ENCODE measurements around the gene FGR.
A peak's percentile ranks its signal among the peaks of the same experiment; 100 is the strongest.

Gene FGR

DNA sequence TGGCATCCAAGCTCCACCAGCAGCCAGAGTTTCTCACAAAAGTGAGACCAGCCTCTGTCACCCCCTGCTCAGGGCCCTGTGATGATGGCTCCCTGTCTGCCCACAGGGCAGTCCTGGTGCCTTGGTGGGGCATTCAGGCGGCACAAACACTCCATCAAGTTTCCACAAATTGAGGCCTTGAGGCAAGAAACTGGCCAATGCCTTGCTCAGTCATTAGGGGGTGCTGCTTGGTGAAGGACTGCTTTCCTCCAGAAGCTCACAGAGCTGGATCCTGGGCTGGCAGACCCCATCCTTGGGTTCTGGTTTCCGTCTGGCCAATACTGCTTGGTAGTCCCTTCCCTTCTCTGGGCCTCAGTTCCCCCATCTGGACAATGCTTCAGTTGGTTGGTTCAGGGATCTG is 18.5 kb downstream of the FGR start:
- no peak for DNase-seq (ENCODE audit: low read depth, low spot score)

DNA sequence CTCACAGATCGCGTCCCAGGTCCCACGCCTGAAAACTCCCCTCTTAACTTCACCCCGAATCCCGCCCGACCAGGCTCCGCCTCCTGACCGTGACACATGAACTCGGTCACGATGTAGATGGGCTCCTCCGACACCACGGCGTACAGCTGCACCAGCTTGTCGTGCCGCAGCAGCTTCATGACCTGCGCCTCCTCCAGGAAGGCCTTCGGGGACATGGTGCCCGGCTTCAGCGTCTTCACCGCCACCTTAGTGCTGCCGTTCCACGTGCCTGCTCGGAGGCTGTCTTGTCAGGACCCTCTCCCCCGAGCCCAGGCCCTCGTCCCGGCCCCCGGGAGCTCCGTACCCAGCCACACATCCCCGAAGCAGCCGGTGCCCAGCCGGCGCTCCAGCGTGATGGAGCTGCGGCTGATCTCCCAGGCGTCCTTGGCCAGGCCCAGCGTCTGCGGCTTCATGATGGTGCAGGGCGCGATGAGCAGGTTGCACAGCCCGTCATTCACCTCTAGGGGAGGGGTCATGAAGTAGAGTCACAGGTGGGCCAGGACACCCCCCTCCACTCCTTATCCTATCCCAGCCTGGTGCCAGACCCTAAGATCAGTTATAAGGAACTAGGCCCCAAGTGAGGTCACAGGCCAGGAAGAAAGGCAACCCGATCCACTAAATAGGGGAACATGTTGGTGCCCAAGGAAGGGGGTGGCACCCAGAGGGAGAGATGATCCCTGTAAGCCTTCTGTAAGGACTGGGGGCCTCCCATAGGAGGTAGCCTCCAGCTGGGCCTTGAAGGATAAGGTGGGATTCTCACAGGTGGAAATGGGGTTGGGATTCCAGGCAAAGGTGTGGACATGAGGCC is 19.4 kb downstream of the FGR start:
- DNase-seq (ENCODE audit: low read depth, low spot score): no peak

DNA sequence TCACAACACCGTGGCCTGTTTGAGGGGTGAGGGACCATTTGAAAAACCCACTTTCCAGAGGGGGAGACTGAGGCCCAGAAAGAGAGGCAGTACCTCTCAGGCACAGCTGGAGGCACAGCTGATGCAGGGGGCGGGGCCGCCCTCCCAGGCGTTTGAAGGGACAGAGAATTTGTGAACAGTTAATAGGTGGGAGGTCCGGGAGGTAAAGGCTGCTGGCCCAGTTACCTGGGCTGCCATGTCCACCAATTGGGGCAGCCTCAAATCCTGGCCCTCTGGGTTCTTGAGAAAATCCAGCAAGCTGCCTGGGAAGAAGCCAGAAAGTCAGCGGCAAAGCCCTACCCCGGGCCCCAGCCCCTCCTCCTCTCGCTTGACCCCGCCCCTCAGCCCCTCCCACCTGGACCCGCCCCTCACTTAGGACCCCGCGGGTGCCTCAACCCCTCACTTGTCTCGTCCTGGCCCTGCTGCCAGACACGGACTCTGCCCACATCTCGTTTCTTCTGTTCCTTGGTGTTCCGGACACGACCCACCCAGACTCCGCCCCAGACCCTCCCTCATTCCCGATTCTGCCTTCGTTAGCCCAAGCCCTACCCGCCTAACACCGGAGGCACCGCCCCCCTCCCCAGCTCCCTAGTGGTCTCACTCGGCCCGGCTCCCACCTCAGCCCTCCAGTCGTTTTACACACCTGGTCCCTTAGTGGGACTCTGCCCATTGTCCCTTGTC is 20.2 kb downstream of the FGR start:
- peak; percentile 48 for DNase-seq (ENCODE audit: low read depth, low spot score)

DNA sequence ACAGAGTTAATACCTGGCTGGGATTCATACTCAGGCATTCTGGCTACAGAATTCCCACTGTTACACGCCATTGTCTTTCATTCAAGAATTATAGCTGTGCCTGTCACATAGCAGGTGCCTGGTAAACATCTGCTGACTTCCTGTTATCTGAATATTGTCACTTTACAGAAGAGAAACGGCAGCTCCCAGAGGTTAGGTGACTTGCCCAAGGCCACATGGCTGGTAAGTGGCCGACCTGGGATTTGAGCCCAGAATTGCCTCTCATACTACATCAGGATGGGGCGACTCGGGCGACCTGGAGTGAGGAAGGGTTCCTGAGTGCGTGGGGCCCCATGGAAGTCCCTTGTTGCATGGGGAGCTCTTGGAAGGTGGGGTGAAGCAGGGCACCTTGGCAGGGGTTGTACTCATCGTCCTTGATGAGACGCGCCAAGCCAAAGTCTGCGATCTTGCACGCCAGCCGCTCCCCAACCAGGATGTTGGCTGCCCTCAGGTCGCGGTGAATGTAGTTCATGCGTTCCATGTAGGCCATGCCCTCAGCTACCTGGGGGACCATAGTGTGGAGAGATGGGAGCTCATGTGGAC is 20.9 kb downstream of the FGR start:
- no peak for DNase-seq (ENCODE audit: low read depth, low spot score)

DNA sequence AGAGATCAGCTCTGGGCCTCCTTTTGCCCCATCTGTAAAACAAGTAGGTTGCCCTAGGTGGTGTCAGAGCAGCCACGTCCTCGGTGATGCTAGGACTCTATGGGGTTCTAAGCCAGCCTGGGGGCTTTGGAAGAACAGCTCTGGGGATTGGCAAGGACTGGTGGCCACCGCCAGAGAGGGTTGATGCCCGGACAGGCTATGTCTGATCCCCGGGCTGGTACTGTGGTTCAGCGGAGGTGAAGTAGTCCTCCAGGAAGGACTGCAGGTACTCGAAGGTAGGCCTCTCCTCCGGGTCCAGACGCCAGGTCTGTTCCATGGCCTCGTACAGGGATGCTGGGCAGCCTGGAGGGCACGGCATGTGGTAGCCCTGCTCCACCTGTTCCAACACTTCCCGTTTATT is 22.3 kb downstream of the FGR start:
- no peak for DNase-seq (ENCODE audit: low read depth, low spot score)

DNA sequence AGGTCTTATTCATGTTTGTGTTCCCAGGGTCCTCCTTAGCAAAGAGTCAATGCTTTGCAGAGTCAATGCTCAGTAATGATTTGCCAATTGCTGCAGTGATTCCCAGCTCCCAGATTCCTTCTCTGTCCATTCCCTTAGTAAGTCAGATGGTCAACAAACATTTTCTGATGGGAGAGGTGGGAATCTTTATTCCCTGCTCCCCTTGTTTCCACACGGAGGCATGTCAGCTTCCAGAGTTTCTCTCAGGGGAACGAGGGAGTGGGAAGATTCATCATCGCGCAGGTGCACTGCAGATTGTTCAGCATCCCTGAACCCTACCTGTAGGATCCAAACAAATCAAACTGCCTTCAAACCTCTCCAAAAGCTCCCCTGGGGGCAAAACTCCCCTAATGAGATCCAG is 23.5 kb downstream of the FGR start:
- no peak for DNase-seq (ENCODE audit: low read depth, low spot score)

DNA sequence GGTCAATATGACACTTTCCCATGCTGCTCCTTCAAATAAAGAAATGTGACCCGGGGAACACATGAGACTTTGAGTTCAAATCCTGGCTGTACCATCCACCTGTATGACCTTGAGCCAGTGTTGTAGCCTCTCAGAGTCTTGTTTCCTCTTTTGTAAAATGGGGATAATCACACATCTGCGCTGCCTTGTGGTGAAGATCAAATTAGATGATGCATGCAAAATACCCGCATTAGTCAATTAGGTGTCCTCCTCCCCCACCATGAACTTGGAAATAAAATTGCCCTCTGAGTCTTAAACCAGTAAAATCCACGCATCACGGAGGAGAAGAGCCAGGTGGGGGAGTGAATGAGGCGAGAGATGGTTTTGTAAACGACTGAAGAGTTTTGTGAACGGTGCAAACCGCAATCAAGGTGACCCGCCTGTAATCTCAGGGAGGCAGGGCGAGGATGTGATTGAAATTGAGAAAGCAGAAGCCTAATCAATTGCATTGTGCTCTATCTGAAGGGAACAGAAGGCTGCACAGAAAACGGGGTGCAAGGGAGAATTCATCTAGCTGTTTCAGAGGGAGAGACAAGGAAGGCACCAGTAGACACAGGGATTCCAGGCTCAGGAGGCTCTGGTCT is 25.3 kb downstream of the FGR start:
- DNase-seq (ENCODE audit: low read depth, low spot score): no peak

DNA sequence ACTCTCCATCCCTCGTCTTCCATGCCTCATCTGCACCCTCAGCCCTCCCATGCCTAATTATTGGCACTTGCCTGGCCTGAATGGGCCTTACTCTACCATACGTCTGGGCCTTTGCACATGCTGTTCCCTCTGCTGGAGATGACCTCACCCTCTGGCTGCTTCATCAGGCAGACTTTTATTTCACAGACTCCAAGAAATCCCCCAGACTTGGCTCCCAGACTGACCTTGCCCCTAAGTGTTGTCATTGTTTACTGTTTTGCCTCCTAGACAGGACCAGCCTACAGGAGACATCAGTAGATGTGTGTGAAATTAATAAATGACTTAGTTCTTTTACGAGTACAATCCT is 25.8 kb downstream of the FGR start:
- DNase-seq (ENCODE audit: low read depth, low spot score): peak; percentile 22

DNA sequence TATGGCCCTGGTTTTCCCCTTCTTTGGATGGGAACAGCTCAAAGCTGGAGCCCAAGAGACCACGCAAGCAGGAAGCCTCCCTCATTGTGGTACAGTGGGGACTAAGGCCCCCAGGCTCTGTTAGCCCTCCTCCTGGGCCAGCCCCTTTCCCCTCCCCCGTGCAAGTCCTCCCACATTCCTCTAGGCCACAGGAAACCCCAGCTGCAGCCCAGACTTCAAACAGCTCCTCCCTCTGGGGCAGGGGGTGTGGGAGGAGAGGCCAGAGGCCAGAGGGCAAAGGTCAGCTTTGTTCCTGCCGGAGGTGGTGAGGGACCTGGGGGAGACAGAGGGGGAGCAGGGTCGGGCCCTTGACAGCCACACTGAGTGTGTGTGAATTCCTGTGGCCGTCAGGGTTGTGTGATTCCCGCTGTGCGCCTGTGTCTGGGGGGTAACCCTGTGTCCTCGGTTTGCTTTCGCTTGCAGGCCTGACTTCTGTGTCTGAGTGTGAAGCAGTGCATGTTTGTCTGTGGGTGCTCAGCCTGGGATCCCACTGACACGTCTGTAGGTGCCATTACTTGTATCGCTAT is 27.7 kb downstream of the FGR start:
- peak; percentile 97 for DNase-seq (ENCODE audit: low read depth, low spot score)

DNA sequence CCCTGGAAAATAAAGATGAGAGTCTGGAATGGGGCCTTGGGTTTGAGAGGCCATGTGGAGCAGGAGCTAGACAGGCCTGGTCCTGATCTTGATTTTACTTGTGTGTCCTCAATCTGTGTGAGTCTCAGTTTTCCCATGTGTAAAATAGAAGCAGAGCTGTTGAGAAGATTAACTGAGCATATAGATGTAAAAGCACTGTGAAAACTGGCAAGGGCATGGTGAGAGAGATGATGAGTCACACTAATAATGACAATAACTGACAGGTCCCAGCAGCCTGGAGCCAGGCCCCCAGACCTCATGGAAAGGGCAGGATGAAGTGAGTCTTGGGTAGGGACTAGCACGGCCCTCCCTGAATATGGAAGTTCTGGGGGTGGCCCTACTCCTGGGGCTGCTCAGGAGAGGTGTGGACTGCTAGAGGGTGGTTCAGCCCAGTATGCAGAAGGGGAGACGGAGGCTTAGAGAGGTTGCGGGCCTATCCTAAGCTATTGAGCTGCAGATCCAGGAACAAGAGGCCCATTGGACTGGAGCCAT is 28.2 kb downstream of the FGR start:
- no peak for DNase-seq (ENCODE audit: low read depth, low spot score)

DNA sequence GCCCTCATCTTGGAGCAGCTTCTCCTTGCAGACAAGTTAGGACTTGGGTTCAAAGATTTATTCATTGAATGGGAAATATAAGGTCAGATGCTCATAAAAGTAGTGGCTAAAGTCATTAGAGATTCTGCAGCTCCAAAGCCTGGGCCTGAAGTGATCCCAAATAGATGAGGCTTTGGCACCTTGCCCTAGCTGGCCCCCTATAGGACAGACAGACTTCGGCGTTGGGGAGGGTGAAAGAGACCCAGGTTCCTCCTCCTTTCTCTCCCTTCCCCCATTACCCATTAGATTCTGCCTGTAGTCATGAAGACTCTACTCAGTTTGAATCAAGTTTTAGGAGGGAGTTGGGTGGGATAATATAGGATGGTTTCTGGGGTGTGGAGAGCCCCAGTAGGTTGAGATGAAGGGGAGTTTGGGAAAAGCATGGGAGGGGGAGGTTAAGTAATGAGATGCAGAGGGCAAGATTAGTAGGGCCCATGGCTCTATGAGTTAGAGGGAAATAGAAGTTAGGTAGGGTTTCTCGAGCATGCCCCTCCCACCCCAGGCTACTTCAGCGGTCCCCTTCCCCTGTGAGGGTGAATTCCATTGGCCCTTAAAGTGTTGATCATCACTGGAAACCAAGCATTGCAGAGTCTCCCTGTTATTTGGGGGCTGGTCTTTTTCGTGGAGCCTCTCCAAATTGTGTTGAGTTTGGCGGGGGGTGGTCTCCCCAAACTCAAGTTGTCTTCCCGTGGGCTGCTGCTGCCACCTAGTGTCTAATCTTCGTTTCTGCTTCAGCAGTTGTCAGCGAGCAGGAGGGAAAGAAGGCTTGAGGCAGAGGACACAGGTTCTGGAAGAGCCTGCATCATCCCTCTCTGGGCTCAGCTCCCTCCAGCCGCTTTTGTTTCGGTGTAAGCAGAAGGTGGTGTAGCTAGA is 28.9 kb downstream of the FGR start:
- peak; percentile 89 for DNase-seq (ENCODE audit: low read depth, low spot score)

DNA sequence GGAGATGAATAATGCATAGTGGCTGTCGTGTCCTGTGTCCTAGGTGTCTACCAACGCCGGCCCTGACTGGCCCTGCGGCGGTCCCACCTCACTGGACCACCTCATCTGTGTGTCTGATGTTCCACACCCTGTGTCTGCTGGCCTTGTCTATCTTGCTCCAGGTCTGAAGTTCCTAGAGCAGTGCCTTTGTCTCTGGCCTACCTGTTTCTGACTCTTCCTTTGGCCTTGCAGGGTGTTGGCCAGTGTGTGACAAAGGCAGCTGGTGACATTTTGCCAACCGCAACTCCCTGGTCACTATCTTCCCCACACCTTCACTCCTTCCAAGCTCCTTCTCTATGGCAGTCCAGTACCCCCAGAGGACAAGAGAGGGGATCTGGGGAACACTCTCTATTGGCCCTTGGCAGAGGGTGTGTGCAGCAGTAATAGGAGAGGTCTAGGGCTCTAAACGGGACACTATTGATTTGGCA is 29.7 kb downstream of the FGR start:
- DNase-seq (ENCODE audit: low read depth, low spot score): no peak

DNA sequence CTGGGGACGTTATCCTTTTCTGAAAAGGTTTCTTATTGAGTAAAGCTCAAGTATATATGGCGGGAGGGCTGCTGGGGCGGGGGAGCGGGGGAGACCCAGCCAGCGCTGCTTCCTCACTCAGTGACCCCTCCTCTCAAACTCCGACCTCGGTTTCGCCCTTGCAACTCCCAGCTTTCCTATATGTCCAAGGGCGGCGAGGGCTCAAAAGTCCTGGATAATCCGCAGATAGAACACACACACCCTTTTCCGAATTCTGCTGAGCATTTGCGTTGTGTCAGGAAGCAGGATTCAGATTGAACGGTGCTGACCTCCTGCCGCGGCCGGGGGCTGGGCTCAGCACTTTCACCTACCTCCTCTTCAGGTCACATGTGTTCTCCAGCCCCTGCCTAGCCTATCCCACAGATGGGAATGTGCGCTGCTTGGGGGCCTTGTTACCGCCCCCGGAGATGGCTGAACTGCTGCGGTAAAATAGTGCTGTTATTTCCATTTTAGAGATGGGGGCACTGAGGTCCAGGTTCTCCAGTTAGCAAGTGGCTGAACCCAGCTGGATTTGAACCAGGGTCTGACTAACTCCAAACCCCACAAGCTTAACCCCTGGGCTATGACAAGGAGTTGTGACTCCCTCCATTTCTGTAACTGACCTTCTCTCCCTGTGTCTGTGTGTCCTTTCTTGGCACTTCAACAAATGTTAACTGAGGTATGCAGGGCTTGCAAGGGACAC is 30.2 kb downstream of the FGR start:
- peak; percentile 82 for DNase-seq (ENCODE audit: low read depth, low spot score)

DNA sequence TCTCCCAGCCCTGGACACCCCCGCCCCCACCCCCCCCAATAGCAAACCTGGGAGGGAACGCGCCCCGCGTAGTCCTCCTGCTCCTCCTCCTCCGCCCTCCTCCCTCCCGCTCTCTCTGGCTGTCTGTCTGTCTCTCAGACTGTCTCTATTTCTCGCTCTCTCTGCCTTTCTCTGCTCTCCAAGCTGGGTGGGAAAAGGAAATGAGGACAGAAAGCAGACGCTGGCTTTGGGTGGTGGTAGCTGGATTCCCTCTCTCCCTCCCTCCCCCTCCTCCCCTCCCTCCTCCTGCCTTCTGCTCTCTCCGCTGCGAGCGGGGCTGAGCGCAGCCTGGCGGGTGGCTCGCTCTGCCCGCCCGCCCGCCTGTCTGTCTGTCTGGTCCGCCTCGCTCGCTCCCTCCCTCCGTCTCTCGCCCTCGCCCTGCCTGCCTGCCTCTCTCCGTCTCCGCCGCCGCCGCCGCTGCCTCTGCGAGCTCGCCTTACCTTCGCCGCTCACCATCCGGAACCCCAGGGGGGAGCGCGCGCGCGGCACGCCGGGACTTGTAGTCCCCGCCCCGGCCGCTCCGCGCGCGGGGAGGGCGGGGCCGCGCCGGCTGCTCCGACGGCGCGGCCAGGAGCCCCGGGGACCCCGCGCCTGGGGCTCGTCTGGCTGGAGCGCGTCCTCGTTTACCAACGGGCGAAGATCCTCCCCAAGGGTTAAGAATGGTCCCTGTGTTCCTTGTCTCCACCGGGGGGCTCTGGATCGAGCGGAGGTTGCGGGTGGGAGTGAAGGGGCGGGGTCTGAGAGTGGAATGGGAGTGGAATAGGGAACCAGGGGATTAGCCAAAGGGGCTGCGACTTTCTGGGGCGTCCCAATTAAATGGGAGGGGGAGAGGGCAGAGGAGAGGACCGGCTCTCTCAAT is 31.1 kb downstream of the FGR start, which contains the start of gene AHDC1:
Gene AHDC1 (minus strand): TSS at position 464 of the 898 bp plus-strand sequence. CDS start 52,029 bp downstream, outside the sequence.
- peak; percentile 91 for DNase-seq (ENCODE audit: low read depth, low spot score)

DNA sequence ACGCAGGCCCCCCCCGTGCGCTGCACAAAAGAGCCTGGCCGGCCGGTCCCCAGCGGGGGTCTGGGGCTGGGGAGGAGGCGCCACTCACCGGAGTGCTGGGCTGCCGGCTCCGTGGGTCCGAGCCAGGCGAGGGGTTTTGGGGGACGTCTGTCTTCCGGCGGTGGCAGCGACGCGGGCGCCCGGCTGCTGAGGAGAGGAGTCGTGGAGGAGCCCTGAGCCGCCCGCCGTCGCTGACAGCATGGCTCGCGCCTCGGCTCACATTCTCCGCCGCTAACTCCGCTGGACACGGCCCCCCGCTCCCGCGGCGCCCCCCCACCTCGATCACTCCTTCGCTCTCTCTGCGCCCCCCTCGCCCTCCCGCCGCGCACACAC is 31.7 kb downstream of the FGR start:
- DNase-seq (ENCODE audit: low read depth, low spot score): no peak

DNA sequence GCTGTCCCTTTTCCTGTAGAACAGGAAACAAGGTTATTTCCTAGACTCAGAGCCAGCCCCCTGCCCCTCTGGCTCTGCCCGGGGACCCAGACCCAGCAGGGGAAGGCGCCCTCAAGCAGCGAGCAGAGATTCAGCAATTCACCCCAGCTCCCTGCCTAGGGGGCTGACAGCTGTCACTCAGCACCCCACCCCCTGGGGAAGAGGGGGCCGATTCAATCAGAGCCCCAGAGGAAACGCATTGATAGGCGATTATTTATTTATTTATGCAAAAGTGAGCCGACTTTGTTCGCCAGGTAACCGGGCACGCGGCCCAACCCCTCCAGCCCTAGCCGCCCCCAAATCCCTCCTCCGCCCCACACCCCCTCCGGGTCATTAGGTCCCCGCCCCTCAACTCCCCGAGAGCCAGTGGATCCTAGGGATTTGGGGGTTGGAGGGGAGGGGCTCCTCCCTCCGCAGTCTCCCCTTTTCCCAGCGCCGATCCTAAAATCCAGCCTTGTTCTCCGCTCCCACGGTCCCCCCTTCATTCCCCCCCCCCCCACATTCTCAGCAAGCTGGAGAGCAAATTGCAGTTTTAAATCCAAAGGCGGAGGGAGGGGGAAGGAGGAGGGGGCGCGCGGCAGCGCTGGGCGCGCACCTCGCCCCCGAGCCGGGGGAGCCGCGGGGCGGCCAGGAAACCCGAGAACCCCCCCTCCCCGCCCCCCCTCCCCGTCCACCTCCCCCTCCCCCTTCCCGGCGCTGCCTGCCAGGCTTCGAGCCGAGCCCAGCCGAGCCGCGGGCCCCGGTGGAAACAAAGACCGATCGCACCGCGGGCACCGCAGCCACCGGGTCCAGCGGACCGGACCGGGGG is 32.3 kb downstream of the FGR start:
- DNase-seq (ENCODE audit: low read depth, low spot score): peak; percentile 58

DNA sequence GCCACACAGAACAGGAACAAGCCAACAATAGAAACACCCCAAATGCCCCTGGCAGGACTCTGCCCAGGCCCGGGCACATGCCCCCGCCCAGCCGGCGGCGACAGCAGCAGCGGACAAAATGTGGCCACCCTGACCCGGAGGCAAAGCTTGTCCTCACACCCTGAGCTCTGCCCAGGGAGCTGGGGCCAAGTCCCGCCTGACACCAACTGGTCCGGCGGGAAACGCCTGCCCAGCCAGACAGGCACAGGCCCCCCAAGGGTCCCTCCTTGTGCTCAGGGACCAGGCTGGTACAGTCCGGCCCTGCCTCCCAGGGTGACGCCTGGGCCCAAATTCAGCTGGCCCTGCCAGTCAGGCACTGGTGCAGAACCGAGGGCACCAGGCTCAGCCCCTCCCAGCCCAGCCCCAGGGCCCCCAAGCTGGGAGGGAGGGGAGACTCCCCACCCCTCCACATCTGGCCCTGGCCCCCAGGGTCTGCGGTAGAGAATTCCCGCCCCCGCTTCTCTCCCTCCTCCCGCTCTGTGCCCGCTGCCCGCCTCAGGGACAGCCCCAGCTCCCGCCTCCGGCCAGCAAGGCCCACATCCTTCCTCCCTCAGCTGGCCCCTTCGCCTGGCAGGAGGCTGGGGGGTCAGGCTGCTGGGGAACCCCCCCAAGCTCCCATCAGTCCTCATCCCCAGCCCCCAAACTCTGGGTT is 33.1 kb downstream of the FGR start:
- peak; percentile 38 for DNase-seq (ENCODE audit: low read depth, low spot score)

Measured in ELF-1 (cell line).